Tibial nerve (tissue), 4 donors: ENCODE results near the gene SLC9A9. TPM values are rescaled to one million over a fixed set of nuclear protein-coding genes. Genes with fewer than 3 reads are reported as not detected.

Experiments used
- DNase-seq, 2 donors: peaks; one replicate each; pipeline ENCODE4 v3.0.0-alpha.2; 2019; ENCODE audit warnings: low spot score in 2 of 2
- H3K27ac ChIP-seq, 4 donors: fragments of 200-600 bp; sonication (generic) in 3 of 4; one replicate each; pipeline ENCODE4 v1.5.1; 2017 to 2019; ENCODE audit warnings: mild to moderate bottlenecking in 1 of 4
- H3K27me3 ChIP-seq, 2 donors: fragments of 200-600 bp; sonication (generic) in 1 of 2; one replicate each; pipeline versions ENCODE4 v1.5.1 to v1.6.0; 2017 to 2019
- H3K36me3 ChIP-seq, 3 donors: fragments of 200-600 bp; sonication (generic); one replicate each; pipeline ENCODE4 v1.5.1; 2018 to 2019
- H3K4me1 ChIP-seq, 4 donors: fragments of 200-600 bp; sonication (generic) in 3 of 4; one replicate each; pipeline ENCODE4 v1.5.1; 2017 to 2019
- H3K4me3 ChIP-seq, 4 donors: fragments of 200-600 bp; sonication (generic) in 3 of 4; one replicate each; pipeline ENCODE4 v1.5.1; 2017 to 2019; ENCODE audit warnings: mild to moderate bottlenecking in 1 of 4, moderate library complexity in 1 of 4
- H3K9me3 ChIP-seq, 4 donors: fragments of 200-600 bp; sonication (generic) in 3 of 4; one replicate each; pipeline ENCODE4 v1.5.1; 2017 to 2019
- CTCF ChIP-seq, 5 experiments: fragments of 200-600 bp in 3 of 5; fragments of 450-650 bp in 2 of 5; sonication (generic) in 3 of 5; IDR thresholded peaks; one replicate each; pipeline ENCODE4 v1.5.1; 2016 to 2019; ENCODE audit warnings: antibody characterized with exemption in 5 of 5, mild to moderate bottlenecking in 3 of 5, moderate library complexity in 2 of 5
- EP300 ChIP-seq, 2 donors: sonication (generic); formaldehyde crosslinking; IDR thresholded peaks; one replicate each; pipeline ENCODE4 v1.6.1; 2017; ENCODE audit warnings: antibody characterized with exemption in 2 of 2, mild to moderate bottlenecking in 1 of 2
- POLR2A ChIP-seq, 2 donors: fragments of 450-650 bp; IDR thresholded peaks; one replicate each; pipeline ENCODE4 v1.6.1; 2017; ENCODE audit warnings: antibody characterized with exemption in 2 of 2, mild to moderate bottlenecking in 2 of 2, moderate library complexity in 2 of 2
- WGBS, 2 donors: methylation state at CpG; one replicate each; pipeline ENCODE4 v1.1.5; 2018; 5-methylcytosine and 5-hydroxymethylcytosine counted together
- total RNA-seq, 4 donors: library from RNA; depleted of rRNA; stranded (reverse); fragments of >200 nt; gene quantifications; one replicate each; pipeline ENCODE4 v1.1.0, GENCODE V29; 2016

The SLC9A9 gene
- total RNA-seq, 4 donors from 2014 or later, result 7.6 to 11.1 (median 9.2) TPM

DNA sequence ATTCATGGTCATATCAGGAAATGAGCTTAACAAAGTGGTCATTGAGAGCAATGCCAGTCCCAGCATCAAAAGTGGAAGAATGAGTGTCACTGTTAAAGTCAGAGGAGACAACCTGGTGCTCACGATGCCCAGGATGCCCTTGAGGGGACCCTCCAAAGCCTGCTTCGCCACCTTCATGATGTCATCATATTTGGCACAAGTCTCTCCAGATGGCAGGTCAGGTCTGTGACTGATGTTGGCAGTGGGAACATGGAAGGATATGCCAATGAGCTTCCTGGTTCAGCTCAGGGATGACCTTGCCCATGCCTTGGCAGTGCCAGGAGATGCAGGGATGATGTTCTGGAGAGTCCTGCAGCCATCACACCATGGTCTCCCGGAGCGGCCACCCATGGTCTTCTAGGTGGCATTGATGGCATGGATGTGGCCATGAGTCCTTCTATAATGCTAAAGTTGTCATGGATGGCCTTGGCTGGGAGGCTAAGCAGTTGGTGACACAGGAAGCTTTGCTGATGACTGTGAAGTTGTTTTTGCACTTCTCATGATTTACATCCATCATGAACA, 344.9 kb downstream of the SLC9A9 start:
- TF ChIP-seq EP300 (IDR thresholded peaks at IDR 0.05) (no peak), POLR2A (IDR thresholded peaks at IDR 0.05) (no peak), CTCF (IDR thresholded peaks at IDR 0.05) (no peak)
- Histone ChIP-seq H3K4me1 (peaks cover 0 to 6% (median 0%) of the 10 kb centered on the region in 4 donors), H3K4me3 (no peak overlapping the region), H3K9me3 (no peaks in the 10 kb centered on the region), H3K27me3 (no peaks in the 10 kb centered on the region), H3K36me3 (no peaks in the 10 kb centered on the region), H3K27ac (no peak overlapping the region)
- WGBS, 2 donors, result 85 to 95% methylated on average over 4 of the region's 4 CpGs
- no peak for DNase-seq

GRCh38 chr3:143502081-143502480, 346.2 kb downstream of the SLC9A9 start:
- H3K36me3 ChIP-seq, result no peaks in the 10 kb centered on the region
- H3K4me1 ChIP-seq, result no peaks in the 10 kb centered on the region
- H3K27me3 ChIP-seq, result no peaks in the 10 kb centered on the region
- TF ChIP-seq EP300 (IDR thresholded peaks at IDR 0.05) (no peak), CTCF (IDR thresholded peaks at IDR 0.05) (no peak), POLR2A (IDR thresholded peaks at IDR 0.05) (no peak)
- no peak for DNase-seq
- 47 to 54% methylated on average over 3 of the region's 3 CpGs for WGBS, 2 donors
- H3K4me3 ChIP-seq, result no peak overlapping the region
- no peaks in the 10 kb centered on the region for H3K9me3 ChIP-seq
- H3K27ac ChIP-seq, result no peak overlapping the region

DNA sequence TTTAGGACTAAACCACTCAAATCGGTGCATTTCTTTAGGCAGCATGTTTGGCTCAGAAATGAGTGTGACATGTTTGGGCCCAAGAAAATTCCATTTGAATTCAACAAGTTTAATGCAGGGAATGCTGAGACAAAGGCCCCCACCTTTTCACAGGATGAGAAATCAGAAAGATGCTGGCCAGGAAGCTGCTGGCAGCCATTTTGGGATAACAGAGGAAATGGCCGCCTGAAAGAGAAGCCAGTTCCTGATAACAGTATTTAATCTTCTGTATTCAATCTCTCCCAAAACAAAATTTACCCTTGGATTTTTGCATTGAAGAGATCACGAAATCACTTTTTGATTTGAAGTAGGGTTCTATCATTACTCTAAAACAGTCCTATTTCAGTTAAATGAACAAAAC, 350.9 kb downstream of the SLC9A9 start:
- DNase-seq, result no peak
- Histone ChIP-seq H3K4me3 (no peak overlapping the region), H3K27ac (no peak overlapping the region), H3K36me3 (no peaks in the 10 kb centered on the region), H3K9me3 (no peaks in the 10 kb centered on the region), H3K4me1 (no peaks in the 10 kb centered on the region), H3K27me3 (no peaks in the 10 kb centered on the region)
- no peak for TF ChIP-seq EP300 (IDR thresholded peaks at IDR 0.05)
- WGBS, 2 donors, result 97 to 98% methylated on average over 3 of the region's 3 CpGs

DNA sequence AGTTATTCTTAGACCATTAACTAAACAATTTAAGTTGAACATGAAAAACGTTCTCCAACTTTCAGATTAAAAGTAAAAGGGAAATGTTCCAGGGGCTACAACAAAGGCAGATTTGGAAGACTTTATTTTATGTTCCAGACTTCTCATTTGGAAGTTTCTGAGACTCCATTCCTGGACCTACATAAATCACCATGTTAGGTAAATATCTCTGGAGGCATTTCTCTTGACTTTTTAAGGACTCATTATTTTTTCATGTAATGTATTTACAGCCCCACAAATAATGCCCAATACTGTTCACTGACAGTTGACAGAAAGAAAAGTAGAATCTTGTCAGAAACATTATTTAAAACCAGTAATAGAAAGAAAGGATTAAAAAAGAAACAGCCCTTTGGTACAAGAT, 352.1 kb downstream of the SLC9A9 start:
- DNase-seq, result no peak
- H3K4me3 ChIP-seq, result no peak overlapping the region
- no peaks in the 10 kb centered on the region for H3K9me3 ChIP-seq
- H3K36me3 ChIP-seq, result no peaks in the 10 kb centered on the region
- no peak overlapping the region for H3K27ac ChIP-seq
- no peak for TF ChIP-seq POLR2A (IDR thresholded peaks at IDR 0.05)
- no peak for TF ChIP-seq CTCF (IDR thresholded peaks at IDR 0.05)
- no peak for TF ChIP-seq EP300 (IDR thresholded peaks at IDR 0.05)
- no peaks in the 10 kb centered on the region for H3K4me1 ChIP-seq
- 48 to 54% methylated on average over 1 of the region's 1 CpG for WGBS, 2 donors
- H3K27me3 ChIP-seq, result no peaks in the 10 kb centered on the region

DNA sequence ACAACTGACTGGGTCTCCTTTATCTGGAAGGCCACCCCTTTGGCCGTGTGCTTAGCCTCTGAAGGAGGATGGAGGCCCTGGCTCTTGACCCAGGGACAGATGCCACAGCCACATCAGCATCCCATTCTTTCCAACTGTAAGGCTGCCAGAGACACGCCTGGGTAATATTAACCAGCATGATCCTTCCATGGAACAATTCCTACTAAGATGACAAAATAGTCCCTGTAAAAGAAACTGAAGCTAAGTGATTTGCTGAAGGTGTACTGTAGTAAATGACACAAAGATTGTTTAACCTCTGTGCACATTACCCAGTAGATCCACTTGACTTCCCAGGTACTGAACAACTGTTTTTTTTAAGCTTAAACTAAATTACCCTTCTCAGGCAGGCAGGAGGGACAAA, 352.7 kb downstream of the SLC9A9 start:
- Histone ChIP-seq H3K36me3 (no peaks in the 10 kb centered on the region), H3K4me3 (no peak overlapping the region), H3K9me3 (no peaks in the 10 kb centered on the region), H3K27me3 (no peaks in the 10 kb centered on the region), H3K27ac (no peak overlapping the region), H3K4me1 (no peaks in the 10 kb centered on the region)
- TF ChIP-seq EP300 (IDR thresholded peaks at IDR 0.05) (no peak), POLR2A (IDR thresholded peaks at IDR 0.05) (no peak), CTCF (IDR thresholded peaks at IDR 0.05) (no peak)
- 77 to 92% methylated on average over 2 of the region's 2 CpGs for WGBS, 2 donors
- DNase-seq, result no peak

GRCh38 chr3:143486611-143487010, 361.7 kb downstream of the SLC9A9 start:
- Histone ChIP-seq H3K4me1 (no peaks in the 10 kb centered on the region), H3K9me3 (no peaks in the 10 kb centered on the region), H3K27me3 (no peaks in the 10 kb centered on the region), H3K27ac (no peak overlapping the region), H3K4me3 (no peak overlapping the region), H3K36me3 (no peaks in the 10 kb centered on the region)
- DNase-seq, result no peak
- no peak for TF ChIP-seq EP300 (IDR thresholded peaks at IDR 0.05)
- TF ChIP-seq CTCF (IDR thresholded peaks at IDR 0.05), result no peak
- TF ChIP-seq POLR2A (IDR thresholded peaks at IDR 0.05), result no peak
